T-helper 22 cell (primary cell): ENCODE measurements around the gene PCCA.
"Not testable (repeated sequence)": the region's sequence is repeated elsewhere in the genome, so short reads cannot be mapped to it uniquely, and the experiment has no call there.

Experiments used
- DNase-seq: peaks from one replicate; pipeline ENCODE4 v3.0.0-alpha.2; 2020; ENCODE audit warnings: low read depth

Gene PCCA

DNA sequence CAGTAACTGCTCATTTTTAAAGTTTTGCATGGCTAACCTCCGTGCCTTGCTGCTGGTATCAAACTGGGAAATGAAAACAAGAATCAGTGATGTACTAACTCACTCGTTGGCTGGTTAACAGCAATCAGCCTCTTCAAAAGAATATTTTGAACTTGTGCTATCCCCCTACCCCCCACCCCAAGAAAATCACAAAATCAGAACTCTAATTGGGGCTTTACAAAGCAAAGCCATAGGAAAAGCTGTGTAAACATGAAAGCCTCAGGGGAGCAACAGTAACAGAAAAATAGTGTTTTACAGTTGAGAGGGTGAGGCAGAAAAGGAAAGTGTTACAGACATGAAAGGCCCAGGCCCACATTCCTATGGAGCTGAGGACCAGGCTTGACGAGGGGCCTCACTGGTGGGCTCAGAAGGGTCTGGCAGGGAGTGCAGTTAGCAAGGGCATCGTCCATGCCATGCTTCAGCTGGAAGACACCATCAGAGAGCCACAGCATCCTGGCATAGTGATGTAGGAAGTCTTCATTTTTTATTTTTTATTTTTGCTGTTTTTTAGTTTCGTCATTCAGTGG is 217.6 kb downstream of the PCCA start:
- DNase-seq: no peak

DNA sequence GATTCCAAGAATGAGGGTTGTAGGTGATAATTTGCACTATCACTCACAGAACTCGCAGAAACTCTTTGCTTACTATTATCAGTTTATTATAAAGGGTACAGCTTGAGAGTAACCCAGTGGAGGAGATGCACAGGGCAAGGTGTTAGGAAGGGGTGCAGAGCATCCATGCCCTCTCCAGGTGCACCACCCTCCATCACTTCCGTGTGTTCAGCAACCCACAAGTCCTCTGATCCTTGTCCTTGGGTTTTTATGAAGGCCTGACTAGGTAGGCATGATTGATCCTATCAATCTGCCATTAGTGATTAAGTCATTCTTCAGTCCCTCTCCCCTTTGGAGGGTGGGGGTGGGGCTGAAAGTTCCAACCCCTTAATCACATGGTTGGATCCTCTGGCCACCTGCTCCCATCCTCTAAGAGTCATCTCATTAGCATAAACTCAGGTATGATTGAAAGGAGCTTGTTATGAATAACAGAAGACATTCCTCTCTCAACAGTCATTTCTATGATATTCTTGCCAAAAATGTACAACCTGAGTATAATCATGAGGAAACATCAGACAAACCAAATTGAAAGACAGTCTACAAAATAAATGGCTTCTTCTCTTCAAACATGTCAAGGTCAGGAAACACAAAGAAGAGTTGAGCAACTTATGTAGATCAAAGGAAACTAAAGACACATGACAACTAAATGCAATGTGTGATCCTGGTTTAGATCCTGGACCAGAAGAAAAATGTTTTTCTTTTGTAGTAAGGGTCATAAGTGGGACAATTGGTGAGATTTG is 225.4 kb downstream of the PCCA start:
- DNase-seq: no peak

DNA sequence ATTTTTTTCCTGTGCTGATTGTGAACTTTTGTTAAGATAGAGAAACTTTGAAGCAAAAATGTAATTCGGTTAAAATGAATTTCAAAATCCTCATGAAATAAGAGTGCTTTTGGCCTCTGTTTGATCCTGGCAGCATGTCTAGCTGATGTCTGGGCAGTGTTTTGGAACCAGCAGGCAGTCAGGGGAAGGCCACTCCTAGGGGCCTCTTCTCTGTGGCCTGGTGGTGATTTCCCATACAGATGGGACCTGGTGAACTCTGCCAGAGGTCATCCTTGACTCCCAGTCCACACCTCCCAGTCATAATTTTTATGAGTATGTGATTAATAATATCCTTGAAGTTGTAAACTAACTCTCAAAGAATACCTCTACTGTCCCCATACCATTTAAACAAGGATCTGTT is 226.6 kb downstream of the PCCA start:
- DNase-seq: no peak

DNA sequence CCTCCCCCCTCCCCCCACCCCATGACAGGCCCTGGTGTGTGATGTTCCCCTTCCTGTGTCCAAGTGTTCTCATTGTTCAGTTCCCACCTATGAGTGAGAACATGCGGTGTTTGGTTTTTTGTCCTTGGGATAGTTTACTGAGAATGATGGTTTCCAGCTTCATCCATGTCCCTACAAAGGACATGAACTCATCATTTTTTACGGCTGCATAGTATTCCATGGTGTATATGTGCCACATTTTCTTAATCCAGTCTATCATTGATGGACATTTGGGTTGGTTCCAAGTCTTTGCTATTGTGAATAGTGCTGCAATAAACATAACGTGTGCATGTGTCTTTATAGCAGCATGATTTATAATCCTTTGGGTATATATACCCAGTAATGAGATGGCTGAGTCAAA is 229.6 kb downstream of the PCCA start:
- not testable (repeated sequence) for DNase-seq

DNA sequence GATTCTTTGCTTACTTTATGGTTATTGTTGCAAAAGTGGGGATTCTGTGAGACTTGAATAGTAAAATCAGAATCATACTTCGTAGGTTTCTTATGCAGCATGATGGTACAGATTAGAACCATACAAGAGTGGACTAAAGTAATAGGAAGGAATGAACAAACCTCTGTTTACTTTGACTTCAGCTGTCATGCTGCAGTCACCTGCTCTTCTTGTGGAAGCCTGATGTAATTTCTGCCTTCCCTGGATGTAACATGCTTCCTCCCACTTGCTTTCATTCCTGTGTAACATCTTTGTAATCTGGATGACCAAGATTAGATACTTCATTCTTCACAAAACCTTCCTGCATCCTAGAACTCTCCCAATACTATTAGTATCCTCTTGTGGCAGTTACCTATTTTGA is 235.0 kb downstream of the PCCA start:
- DNase-seq: no peak

DNA sequence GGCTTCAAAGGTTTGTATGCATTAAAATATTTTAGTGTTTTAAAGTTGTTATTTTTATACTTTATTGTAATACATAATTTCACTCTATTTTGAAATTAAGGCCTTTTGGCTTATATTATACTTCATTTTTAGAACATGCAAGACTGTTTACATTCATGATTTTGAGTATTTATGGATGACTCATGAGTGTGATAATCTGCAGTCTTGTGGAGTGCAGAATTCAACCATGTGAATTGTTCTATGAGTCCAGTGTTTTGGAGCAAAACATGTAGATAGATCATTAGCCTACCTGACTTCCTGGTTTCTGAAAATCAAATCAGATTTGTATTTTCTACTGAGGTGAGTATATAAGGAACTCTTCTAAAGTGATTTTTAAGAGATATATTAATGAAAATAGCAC is 241.8 kb downstream of the PCCA start:
- DNase-seq: no peak

DNA sequence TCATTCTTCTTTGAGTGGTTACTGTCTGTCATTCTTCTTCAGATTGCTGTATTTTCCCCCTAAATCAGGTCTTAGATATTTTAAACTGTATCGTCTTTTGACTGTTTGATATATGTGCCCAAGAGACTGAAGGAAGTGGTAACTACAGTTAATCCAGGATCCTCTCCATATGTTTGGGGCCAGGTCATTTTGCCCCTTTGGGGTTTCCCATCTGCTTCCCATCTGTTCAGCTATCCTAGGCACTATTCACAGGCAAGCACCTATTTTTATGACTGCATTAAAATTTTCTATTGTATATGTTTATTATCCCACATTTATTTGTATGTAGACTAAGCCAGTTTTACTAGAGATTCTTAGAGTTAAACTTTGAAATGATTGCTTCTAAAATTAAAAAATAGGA is 244.2 kb downstream of the PCCA start:
- DNase-seq: no peak

DNA sequence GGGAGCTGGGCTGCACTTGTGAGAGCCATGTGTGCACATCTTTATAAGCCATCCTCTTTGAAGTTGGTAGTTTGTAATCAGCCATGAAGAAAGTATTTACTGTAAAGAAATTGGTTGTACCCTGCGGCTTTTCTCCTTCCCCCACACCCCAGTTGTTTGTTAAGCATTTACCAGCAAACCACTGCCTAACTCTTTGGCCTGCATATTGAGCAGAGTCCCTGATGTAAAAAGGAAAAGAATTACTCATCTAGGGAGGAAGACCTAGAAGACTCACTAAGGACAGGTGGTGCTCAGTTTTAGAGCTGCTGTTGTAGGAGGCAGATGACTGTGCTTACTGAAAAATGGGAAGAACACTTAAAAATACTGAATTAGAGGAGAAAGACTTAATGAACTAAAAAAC is 245.3 kb downstream of the PCCA start:
- no peak for DNase-seq

DNA sequence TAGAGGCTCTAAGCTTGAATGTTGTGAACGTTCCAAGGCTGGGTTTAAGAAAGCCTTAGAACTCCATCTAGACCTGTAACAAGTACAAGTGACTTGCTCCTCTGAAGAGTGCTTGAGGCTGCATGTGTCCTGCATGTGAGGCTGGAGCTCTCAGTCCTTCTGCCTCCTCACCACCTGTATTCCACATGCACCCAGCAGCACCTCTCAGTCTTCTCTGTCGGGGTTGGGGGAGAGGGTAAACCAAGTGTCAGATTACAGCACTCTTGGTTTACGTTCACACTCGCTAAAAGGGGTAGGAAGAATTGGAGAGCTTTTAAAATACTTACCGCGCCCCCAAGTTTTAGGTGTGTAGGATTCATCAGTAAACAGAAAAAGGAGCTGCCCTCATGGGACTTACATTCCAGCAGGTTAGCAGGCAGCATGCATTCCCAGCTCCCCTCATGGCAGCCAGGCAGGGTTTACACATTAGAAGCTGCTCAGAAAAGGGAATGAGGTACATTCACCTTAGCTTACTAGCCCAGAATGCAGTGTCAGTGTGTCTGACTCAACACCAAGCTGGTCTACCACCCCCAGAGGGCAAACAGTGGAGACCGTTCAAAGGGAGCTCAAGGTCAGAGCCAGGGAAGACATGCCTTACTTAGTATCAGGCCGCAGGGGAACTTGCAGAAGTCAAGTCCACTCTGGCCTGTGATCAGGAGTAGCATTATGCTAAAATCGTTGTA is 248.1 kb downstream of the PCCA start:
- DNase-seq: no peak

DNA sequence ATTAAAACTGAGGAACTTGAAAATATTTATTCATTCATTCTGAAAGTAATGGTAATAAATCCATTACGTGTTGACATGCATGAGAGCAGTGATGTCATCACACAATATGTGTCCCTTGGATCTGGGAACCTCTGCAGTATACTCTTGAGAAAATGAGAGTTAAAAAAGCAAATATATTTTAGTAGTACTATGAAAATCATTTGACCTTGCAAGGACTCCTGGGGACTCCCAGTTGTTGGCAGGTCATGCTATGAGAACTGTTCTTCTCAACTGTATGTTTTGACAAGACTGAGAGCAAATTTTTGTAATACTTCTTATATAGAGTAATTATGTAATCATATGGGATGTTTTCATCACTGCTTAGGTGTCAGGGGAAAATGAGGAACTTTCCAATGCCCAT is 249.4 kb downstream of the PCCA start:
- no peak for DNase-seq

DNA sequence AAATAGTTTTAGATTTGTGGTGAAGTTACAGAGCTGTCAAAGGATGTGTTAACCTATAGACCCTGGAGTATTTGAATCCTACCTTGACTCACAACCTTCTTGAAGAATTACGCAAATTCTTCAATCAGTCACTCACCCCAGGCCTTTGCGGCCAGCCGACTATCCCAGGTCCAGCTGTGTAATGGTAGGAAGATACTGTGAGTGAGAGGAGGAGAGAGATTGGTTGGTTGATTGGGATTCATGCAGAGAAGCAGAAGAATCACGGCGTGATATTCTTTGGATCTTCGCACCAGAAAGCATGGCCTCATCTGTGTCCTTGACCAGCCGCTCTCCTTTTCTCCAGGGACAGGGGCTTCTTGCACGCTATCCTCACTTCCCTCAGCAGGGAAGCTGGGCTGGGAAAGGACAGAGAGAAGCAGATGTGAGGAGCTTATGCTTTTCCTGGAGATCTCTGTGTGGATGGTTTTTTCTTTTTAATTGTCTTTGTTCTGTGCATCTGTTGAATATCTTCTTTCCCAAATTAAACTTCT is 250.6 kb downstream of the PCCA start:
- DNase-seq: no peak

DNA sequence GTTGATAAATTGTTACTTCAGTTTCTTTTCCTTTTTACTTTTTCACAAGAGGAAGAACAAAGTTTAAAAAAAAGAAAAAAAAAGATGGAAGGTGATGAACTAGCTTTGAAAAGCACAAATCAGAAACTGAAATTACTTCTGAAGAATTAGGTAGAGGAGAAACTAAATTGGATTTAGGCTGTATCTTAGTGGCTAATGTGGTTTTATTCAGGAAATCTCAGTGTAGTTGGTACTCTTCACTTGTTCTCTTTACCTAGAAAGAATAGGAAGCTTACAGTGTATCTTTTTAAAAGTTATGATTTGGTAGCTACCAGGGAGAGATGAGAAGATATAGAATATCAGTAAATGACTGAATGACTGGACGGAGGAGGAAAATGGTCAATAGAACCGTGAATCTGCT is 252.0 kb downstream of the PCCA start:
- no peak for DNase-seq

DNA sequence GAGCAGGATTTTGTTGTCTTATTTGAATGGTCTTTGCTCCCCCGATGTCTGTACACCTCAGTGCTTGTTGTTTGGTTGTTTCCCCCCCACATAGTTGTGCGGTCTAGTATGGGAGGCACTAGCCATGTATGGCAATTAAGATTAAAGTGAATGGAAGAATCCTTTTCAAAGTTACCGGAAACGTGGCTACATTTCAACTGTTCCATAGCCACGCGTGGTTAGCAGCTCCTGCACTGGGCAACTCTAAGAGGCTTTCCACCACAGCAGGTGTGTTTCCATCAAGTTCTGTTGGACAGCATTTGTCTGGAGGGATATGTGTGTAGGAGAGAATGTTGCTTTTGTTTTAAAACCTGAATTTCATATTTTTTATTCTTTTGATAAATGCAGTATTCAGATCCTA is 252.4 kb downstream of the PCCA start:
- no peak for DNase-seq

DNA sequence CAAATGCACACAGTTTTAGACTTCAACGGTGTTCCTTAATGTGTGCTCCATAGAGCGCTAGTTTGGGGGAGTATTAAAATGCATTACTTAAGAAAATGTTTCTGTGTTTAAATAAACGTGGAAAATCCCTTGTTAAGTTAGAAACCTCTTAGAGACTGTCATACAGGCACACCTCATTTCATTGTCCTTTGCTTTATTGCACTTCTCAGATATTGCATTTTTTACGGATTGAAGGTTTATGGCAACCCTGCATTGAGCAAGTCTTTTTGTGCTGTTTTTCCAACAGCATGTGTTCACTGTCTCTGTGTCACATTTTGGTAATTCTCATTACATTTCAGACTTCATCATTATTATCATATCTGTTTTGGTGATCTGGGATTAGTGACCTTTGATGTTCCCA is 255.7 kb downstream of the PCCA start:
- no peak for DNase-seq

DNA sequence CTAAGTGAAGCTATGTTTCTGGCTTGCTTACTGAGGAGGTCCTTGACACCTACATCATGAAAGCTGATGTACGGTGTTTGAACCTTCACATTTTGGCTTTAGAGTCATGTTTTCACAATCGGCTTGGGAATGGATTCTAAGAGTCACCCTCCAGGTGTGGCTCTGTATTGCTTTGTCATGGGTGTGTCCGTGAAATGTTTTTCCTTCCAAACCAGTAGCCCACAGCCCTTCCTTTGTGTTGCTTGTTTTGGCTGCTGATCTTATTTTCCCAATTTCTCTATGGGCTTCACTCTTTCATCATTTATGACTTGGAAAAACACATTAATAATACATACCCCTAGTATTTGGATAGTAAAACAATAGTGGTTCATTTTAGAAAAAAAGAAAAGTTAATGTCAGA is 259.1 kb downstream of the PCCA start:
- DNase-seq: no peak

DNA sequence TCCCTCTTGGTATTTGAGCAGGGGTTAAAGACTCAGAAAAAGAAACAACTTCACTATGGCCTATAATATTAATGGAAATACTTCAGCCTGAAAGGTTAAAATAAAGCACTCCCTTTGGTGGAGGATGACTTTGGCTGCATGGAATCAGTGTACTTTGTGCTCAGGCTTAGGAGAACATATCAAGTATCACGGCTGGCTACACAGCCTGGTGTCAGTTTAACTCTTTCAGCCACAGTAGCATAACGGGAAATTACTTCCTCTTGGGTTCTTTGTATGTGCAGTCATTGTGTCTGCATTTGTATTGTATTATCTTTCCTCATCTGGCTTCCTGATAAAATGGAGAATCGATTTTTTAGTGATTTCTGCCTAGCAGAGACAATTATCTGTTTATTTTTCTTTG is 260.7 kb downstream of the PCCA start:
- DNase-seq: no peak

DNA sequence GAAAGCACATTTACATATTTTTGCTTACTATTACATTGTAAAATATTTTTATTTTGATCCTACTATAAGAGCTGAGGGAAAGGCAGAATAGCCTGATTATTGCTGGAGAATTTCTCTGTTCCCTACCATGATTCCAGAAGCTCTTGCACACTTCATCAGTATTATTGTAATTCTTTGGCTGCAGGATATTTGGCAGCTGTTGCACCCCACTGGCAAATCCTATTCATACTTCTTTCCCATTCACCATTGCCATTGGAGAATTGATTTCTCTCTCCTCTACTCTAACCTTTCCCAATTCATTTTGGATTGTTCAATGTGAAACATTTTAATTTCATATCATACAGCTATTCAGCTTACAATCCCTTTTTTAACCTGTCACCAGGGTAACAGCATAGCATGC is 261.7 kb downstream of the PCCA start:
- DNase-seq: no peak

DNA sequence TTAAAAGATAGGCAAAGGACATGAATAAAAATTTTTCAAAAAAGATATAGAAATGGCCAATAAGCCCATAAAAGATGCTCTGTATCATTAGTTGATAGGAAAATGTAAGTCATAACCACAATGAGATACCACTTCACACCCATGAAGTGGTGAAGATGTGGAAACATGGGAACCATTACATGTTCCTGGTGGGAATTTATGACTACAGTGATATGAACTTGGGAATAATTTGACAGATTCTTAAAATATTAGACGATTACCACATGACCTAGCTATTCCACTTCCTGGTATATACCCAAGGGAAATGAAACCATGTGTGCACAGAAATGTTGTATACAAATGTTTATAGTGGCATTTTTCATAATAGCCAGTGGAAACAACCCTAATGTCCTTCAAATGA is 267.5 kb downstream of the PCCA start:
- no peak for DNase-seq

DNA sequence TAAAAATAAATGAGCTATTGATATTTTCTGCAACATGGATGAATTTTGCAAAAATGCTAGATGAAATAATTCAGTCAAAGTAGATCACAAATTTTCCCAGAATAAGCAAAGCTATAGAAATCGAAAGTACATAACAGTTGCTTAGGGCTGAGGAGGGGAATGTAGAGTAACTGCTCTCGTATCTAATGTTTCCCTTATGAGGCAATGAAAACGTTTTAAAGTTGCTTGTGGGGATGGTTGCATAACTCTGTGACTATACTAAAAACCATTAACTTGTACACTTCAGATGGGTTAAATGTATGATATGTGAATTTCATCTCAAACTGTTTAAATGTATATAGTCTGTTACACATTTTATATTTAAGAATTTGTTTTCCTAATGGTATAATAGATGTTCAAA is 268.0 kb downstream of the PCCA start:
- no peak for DNase-seq

DNA sequence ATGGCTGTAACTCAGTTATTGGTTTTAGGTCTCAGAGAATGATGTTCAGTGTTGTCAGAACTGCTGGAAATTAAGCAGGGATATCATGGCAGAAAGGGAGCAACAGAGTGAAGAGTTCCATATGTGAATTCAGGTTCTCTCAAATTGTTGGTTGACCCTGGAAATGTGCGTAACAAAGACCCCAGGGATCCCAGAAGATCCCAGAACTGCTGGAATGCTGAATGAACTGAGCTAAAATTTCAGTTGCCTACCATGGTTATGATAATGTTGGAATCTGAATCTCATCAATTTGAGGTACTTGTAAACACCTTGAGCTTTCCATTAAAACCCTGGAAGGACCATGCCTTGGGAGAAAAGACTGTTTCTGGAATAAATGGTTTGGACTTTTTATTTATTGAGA is 268.9 kb downstream of the PCCA start:
- no peak for DNase-seq

DNA sequence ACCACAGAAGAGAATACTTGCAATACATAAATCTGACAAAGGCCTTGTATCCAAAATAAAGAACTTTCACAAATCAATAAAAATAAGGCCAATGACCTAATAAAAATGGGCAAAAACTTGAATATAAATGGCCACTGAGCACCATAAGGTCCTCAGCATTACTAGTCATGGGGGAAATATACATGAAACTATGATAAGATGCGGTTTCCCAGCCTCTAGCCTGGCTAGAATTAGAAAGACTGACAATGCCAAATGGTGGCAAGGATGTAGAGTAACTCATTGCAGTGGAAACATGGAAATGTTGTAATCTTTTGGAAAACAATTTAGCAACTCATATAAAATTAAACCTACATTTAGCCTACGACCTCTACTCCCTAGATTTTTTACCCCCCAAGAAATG is 272.6 kb downstream of the PCCA start:
- no peak for DNase-seq

DNA sequence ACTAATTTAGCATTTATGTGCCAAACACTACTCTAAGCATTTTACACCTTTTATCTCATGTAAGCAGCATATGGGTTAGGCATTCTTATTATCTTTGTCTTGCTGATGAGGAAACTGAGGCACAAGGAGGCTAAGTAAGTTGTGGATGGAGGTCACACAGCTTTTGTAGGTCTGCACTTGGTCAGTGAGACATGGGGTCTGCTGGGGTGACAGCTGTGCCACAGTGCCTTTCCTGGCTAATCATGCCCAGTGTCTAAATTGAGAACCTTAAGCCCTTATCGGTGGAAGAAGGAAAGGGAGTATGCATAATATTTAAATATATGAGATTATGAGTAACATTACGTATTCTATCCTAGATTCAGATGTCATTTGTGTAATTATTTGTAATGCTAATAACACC is 273.5 kb downstream of the PCCA start:
- no peak for DNase-seq

DNA sequence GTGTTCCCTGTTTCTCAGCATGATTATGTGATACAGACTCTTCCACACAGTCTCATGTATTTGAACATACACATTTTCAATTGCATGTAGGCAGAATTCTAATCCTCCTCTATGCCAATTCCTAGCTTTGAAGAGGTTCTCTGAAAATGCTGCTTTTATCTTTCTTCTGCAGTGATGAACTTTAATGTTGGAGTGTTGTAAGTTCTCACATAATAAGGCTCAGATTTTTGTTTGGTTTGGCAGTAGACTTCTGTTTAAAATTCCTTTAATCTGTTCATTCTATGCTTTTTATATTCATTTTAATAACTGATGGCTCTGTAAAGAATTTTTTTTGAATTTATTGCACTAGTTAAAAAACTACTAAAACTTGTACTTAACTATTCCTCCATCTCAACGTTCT is 273.9 kb downstream of the PCCA start:
- DNase-seq: no peak
